BLaER1 (cell line): ENCODE data around the gene IGFBP5.

Experiments
- H3K27ac ChIP-seq: shearing (Covaris generic); formaldehyde crosslinking; 2 replicates; pipeline ENCODE4 v1.8.1; 2022
- H3K27me3 ChIP-seq: shearing (Covaris generic); formaldehyde crosslinking; 2 replicates; pipeline ENCODE4 v1.8.1; 2022
- H3K36me3 ChIP-seq: shearing (Covaris generic); formaldehyde crosslinking; 2 replicates; pipeline ENCODE4 v1.8.1; 2022
- H3K4me1 ChIP-seq: shearing (Covaris generic); formaldehyde crosslinking; 2 replicates; pipeline ENCODE4 v1.8.1; 2022
- H3K4me2 ChIP-seq: shearing (Covaris generic); formaldehyde crosslinking; 2 replicates; pipeline ENCODE4 v1.8.1; 2022
- H3K4me3 ChIP-seq: shearing (Covaris generic); formaldehyde crosslinking; 2 replicates; pipeline ENCODE4 v1.8.1; 2022
- H3K9ac ChIP-seq: shearing (Covaris generic); formaldehyde crosslinking; 2 replicates; pipeline ENCODE4 v1.8.1; 2022
- H3K9me3 ChIP-seq: shearing (Covaris generic); formaldehyde crosslinking; 2 replicates; pipeline ENCODE4 v1.8.1; 2022
- H4K20me1 ChIP-seq: shearing (Covaris generic); formaldehyde crosslinking; 2 replicates; pipeline ENCODE4 v1.8.1; 2022
- Cebpa-rat ChIP-seq: shearing (Covaris generic); IDR thresholded peaks from 2 replicates; pipeline ENCODE4 v1.8.1; 2022

The IGFBP5 gene, protein sequence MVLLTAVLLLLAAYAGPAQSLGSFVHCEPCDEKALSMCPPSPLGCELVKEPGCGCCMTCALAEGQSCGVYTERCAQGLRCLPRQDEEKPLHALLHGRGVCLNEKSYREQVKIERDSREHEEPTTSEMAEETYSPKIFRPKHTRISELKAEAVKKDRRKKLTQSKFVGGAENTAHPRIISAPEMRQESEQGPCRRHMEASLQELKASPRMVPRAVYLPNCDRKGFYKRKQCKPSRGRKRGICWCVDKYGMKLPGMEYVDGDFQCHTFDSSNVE

DNA sequence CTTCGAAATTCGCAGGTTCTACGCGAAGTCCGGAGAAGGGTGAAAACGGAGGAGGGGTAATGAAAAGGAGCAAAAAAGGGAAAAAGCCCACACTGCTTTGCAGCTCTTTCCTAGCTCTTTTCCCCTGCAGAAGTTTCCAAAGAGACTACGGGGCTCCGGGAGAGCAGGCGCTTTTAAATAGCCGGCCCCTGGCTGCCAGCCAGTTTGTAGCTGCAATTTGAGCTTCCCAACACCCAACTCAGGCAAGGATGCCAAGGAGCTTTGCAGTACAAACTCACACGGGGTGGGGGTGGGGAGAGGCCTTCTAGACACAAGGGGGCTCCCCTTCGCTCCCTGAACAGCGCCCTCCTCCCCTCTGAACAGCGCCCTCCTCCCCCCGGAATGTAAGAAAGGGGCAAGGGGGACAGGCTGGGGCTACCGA, at the start of gene IGFBP5:
Gene IGFBP5 (minus strand): TSS at position 149 of the 421 bp plus-strand sequence. CDS start 774 bp downstream, outside the sequence.
- peak within 1 kb of the TSS; percentile 96 for H3K4me2 ChIP-seq
- no peak for TF ChIP-seq Cebpa-rat
- peaks cover 48% of the 10 kb centered on the region for H4K20me1 ChIP-seq
- no peak within 1 kb of the TSS for H3K27ac ChIP-seq
- peaks cover 27% of the 10 kb centered on the region for H3K4me1 ChIP-seq
- H3K4me3 ChIP-seq: peak within 1 kb of the TSS; percentile 65
- peaks cover 70% of the 10 kb centered on the region for H3K27me3 ChIP-seq
- no peaks in the 10 kb centered on the region for H3K36me3 ChIP-seq
- no peak within 1 kb of the TSS for H3K9ac ChIP-seq
- H3K9me3 ChIP-seq: no peaks in the 10 kb centered on the region

DNA sequence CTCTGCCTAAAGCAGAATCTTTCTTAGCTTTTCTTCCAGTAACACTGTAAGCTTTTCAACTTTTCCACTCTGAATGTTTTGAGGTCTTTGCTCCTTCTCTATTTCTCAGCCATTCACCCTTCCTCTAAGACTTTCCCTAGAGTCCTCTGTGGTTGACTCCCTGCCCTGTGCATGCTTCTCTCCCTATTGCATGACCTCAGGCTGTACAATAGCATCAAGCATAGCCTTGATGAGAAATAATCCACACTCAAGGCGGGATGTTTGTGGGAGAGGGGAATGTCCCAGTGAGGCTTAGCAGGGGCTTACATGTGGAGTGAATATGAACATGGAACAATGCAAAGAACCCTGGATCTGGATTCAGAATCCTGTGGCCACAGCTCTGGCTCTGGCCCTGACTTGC, 48.4 kb upstream of the IGFBP5 start:
- Histone ChIP-seq H3K27me3 (no peaks in the 10 kb centered on the region), H3K4me1 (no peaks in the 10 kb centered on the region), H3K9me3 (peaks cover 9% of the 10 kb centered on the region; the same call in 1 of the 2 replicates), H3K4me3 (no peak overlapping the region), H3K9ac (no peak overlapping the region), H3K4me2 (no peak overlapping the region), H4K20me1 (no peaks in the 10 kb centered on the region), H3K27ac (no peak overlapping the region), H3K36me3 (no peaks in the 10 kb centered on the region)
- no peak for TF ChIP-seq Cebpa-rat

DNA sequence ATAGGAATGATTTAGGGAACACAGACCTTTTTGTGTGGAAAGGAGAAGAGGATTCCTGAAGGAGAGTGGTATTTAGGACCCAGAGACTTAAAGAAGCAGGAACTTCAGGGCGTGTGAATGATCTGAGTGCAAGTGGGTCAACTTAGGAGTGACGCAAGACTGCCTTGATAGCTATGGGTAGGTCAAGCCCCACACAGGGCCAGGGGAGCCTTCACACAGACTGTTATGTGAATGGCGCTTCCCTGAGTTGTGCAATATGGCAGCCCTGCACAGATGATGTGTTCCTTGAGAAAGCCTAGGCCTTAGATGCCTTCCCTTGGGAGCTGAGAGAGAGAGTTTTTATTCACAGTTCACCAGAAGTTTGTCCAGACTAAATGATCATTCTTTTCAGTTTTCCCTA, 47.1 kb upstream of the IGFBP5 start:
- Histone ChIP-seq H3K9me3 (peaks cover 9% of the 10 kb centered on the region; the same call in 1 of the 2 replicates), H3K27me3 (no peaks in the 10 kb centered on the region), H3K4me3 (no peak overlapping the region), H3K9ac (no peak overlapping the region), H3K4me2 (no peak overlapping the region), H3K36me3 (no peaks in the 10 kb centered on the region), H4K20me1 (no peaks in the 10 kb centered on the region), H3K4me1 (no peaks in the 10 kb centered on the region), H3K27ac (no peak overlapping the region)
- TF ChIP-seq Cebpa-rat: no peak

DNA sequence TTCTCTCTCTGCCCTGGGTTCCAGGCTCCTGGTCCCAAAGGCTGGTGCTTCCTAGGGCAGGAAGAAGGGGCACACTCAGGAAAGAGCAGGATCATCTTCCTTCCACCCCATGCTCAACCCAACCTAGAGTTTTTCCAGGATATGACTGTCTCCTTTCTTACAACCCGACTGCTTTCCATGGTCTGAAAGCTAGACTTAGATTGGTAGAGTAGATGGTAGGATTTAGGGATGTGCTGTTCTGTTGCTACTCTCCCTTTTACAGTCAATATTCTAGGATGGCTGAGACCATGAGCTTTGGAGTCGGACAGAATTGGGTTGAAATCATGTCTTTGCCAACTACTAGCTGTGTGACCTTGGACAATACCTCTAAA, 45.9 kb upstream of the IGFBP5 start:
- H3K4me3 ChIP-seq: no peak overlapping the region
- no peak overlapping the region for H3K9ac ChIP-seq
- no peak overlapping the region for H3K4me2 ChIP-seq
- H3K27me3 ChIP-seq: no peaks in the 10 kb centered on the region
- no peaks in the 10 kb centered on the region for H3K4me1 ChIP-seq
- no peak overlapping the region for H3K27ac ChIP-seq
- peaks cover 4% of the 10 kb centered on the region; the same call in 1 of the 2 replicates for H3K9me3 ChIP-seq
- no peak for TF ChIP-seq Cebpa-rat
- H4K20me1 ChIP-seq: no peaks in the 10 kb centered on the region
- no peaks in the 10 kb centered on the region for H3K36me3 ChIP-seq

DNA sequence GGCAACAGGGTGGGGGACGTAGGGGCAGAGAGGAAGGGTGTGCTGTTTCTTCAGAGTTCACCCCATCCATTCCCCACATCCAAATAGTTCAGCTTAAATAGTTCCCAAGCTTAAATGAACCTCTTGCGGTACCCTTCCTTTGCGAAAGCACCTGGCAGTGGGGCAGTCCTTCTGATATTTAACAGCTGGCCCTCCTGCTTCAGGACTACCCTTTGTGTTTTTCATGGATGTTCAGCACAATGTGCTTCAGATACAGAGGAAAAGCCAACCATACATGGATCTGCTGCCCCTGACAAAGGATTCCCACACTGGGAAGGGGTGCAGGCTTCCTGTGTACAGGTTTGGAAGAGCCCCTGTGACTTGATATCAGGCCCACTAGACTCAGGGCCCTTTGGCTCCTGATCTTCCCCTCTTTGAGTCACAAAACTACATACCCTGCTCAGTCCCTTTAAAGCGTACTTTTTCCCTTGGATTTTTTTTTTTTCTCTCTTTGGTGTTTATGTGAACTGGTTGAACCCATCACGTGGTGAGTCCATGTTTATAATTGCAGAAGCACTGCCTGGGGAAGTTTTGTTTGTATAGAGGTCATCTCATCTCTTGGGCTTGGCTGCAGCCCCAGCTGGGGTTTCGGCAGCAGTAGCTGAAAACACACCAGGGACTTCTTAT, 45.3 kb upstream of the IGFBP5 start:
- H3K9me3 ChIP-seq: 0 out of 2 replicates have a peak, but pooled peaks cover under 1% of the 10 kb centered on the region
- no peak overlapping the region for H3K4me2 ChIP-seq
- no peaks in the 10 kb centered on the region for H4K20me1 ChIP-seq
- H3K27me3 ChIP-seq: no peaks in the 10 kb centered on the region
- H3K27ac ChIP-seq: no peak overlapping the region
- no peak overlapping the region for H3K9ac ChIP-seq
- no peak overlapping the region for H3K4me3 ChIP-seq
- no peaks in the 10 kb centered on the region for H3K4me1 ChIP-seq
- no peaks in the 10 kb centered on the region for H3K36me3 ChIP-seq
- no peak for TF ChIP-seq Cebpa-rat

DNA sequence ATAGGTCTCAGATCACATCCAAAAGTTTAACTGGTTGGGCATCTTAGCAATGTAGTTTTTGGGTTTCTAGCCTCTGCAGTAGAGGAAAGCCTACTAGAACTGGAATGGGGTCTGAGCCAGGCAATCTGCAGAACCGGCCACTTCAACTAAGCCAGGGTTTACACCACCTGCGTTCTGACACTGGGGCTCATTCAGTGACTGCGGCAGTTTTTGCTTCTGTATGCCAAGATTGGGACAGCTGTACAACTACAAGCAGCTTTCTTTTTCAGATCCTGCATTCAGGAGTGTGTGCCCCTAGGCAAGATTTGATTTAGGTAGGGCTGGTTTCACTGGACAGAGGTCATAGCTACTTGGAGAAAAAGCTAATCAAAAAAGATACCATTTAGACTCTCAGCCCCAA, 43.7 kb upstream of the IGFBP5 start:
- Histone ChIP-seq H3K4me3 (no peak overlapping the region), H3K36me3 (no peaks in the 10 kb centered on the region), H3K4me1 (no peaks in the 10 kb centered on the region), H3K9me3 (no peaks in the 10 kb centered on the region), H3K9ac (no peak overlapping the region), H3K27ac (no peak overlapping the region), H3K27me3 (no peaks in the 10 kb centered on the region), H4K20me1 (no peaks in the 10 kb centered on the region), H3K4me2 (no peak overlapping the region)
- no peak for TF ChIP-seq Cebpa-rat

DNA sequence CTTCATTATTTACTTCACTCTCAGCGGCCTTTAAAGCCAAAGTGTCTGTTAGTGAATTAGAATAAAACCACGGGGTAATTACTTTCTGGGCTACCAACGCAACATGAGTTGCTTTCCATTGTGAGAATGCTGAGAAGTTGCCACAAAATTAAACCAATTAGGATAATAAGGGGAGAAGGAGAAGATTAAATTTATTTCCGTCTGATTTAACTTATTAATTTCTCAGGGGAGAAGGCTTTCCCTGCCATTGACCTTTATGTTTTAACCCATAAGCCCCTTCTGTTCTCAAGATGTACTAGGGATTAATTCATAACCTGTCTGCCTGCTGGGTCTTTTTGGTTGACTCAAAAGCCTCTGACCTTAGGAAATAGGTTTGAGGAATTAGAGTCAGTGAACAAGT, 42.3 kb upstream of the IGFBP5 start:
- H3K36me3 ChIP-seq: no peaks in the 10 kb centered on the region
- H3K4me3 ChIP-seq: no peak overlapping the region
- H3K4me2 ChIP-seq: no peak overlapping the region
- H3K27ac ChIP-seq: no peak overlapping the region
- 0 out of 2 replicates have a peak, but pooled peaks cover 5% of the 10 kb centered on the region for H3K4me1 ChIP-seq
- no peaks in the 10 kb centered on the region for H3K9me3 ChIP-seq
- TF ChIP-seq Cebpa-rat: no peak
- no peak overlapping the region for H3K9ac ChIP-seq
- H3K27me3 ChIP-seq: no peaks in the 10 kb centered on the region
- H4K20me1 ChIP-seq: no peaks in the 10 kb centered on the region

DNA sequence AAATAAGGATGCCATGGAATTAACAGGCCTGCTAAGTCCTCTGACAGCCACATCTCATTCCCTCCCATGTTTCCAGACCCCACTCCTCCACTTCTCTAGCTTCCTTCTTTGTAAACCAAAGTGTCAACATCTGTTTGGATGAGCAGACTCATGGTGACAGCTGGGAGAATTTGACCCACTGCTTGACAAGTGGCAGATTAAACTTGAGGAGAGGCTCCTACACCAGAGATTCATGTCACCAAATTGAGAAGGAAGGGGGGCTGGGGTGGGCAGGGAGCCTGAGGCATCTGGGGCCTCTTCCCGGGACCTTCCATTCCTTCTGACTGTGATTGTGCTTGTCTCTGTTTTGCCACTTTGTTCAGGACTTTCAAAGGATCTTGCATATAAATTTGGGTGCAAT, 41.0 kb upstream of the IGFBP5 start:
- no peak overlapping the region for H3K4me3 ChIP-seq
- no peak overlapping the region for H3K9ac ChIP-seq
- no peak for TF ChIP-seq Cebpa-rat
- H3K27me3 ChIP-seq: no peaks in the 10 kb centered on the region
- no peaks in the 10 kb centered on the region for H4K20me1 ChIP-seq
- H3K36me3 ChIP-seq: no peaks in the 10 kb centered on the region
- H3K9me3 ChIP-seq: no peaks in the 10 kb centered on the region
- no peak overlapping the region for H3K4me2 ChIP-seq
- 0 out of 2 replicates have a peak, but pooled peaks cover 5% of the 10 kb centered on the region for H3K4me1 ChIP-seq
- H3K27ac ChIP-seq: no peak overlapping the region

DNA sequence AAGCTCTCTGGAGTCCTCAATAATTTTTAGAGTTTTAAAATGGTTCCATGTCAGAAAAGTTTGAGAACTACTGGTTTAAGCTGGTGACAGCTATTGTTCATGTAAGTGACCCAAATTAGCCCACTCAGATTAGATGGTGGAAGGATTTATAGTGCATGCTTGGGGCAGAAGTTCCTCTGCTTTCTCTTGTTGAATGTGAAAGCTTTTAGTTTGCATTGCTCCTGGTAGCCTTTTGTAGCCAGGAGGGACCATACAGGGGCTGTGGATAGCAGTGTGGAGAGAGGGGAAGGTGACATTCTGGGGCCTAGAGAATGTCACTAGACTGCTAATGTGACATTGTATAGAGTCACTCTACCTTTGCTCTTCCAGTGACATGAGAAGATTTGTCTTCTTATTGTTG, 40.3 kb upstream of the IGFBP5 start:
- Histone ChIP-seq H3K27ac (no peak overlapping the region), H3K9ac (no peak overlapping the region), H3K36me3 (no peaks in the 10 kb centered on the region), H3K27me3 (no peaks in the 10 kb centered on the region), H4K20me1 (no peaks in the 10 kb centered on the region), H3K4me3 (no peak overlapping the region), H3K4me1 (0 out of 2 replicates have a peak, but pooled peaks cover 5% of the 10 kb centered on the region), H3K4me2 (no peak overlapping the region), H3K9me3 (no peaks in the 10 kb centered on the region)
- no peak for TF ChIP-seq Cebpa-rat

DNA sequence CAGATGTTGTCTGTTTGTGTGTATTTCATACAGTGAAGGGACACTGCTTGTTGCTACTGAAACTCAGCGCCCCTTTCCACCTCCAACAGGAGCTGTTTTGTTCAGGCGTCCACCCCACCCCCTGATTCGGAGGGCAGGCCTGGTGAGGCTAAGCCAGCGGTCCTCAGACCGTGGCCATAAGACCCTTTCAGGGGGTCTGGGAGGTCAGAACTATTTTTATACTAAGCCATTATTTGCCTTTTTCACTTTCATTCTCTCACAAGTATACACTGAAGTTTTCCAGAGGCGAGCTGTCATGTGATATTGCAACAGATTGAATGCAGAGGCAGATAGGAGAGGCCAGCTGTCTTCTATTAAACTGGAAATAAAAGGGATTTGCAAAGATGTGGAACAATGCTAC, 39.7 kb upstream of the IGFBP5 start:
- no peaks in the 10 kb centered on the region for H3K36me3 ChIP-seq
- no peaks in the 10 kb centered on the region for H3K9me3 ChIP-seq
- H4K20me1 ChIP-seq: no peaks in the 10 kb centered on the region
- no peak overlapping the region for H3K27ac ChIP-seq
- no peak overlapping the region for H3K9ac ChIP-seq
- H3K27me3 ChIP-seq: no peaks in the 10 kb centered on the region
- H3K4me2 ChIP-seq: no peak overlapping the region
- H3K4me1 ChIP-seq: 0 out of 2 replicates have a peak, but pooled peaks cover 5% of the 10 kb centered on the region
- H3K4me3 ChIP-seq: no peak overlapping the region
- no peak for TF ChIP-seq Cebpa-rat
